Stimulated activated CD8-positive, alpha-beta memory T cell treated with anti-CD3 and anti-CD28 coated beads, Interleukin-4, amount 100 ng/mL, for 48 hours (primary cell): ENCODE measurements around the gene AP1S3.
"Not testable (repeated sequence)": the region's sequence is repeated elsewhere in the genome, so short reads cannot be mapped to it uniquely, and the experiment has no call there.

ENCODE experiments used
- DNase-seq: peaks from one replicate; pipeline ENCODE4 v3.0.0-alpha.2; 2020

Gene AP1S3

GRCh38 chr2:223852281-223852795 lies 15.0 kb upstream of the AP1S3 start:
- DNase-seq = no peak

- no peak for DNase-seq
Observed at GRCh38 chr2:223847410-223847809, 10.0 kb upstream of the AP1S3 start.

- DNase-seq = no peak
Observed at GRCh38 chr2:223846515-223846914, 9.1 kb upstream of the AP1S3 start.

GRCh38 chr2:223841436-223842190 lies 4.2 kb upstream of the AP1S3 start:
- no peak for DNase-seq

- DNase-seq = no peak
Observed at GRCh38 chr2:223835701-223836532, 1.5 kb downstream of the AP1S3 start.

- DNase-seq = no peak
Observed at GRCh38 chr2:223834431-223834830, 3.0 kb downstream of the AP1S3 start.

- DNase-seq = no peak
Observed at GRCh38 chr2:223832241-223832903, 5.0 kb downstream of the AP1S3 start.

GRCh38 chr2:223829128-223829527 lies 8.3 kb downstream of the AP1S3 start:
- no peak for DNase-seq

GRCh38 chr2:223828314-223828713 lies 9.1 kb downstream of the AP1S3 start:
- DNase-seq = no peak

GRCh38 chr2:223826995-223827394 lies 10.4 kb downstream of the AP1S3 start:
- no peak for DNase-seq

GRCh38 chr2:223824301-223824700 lies 13.1 kb downstream of the AP1S3 start:
- DNase-seq = no peak

GRCh38 chr2:223822818-223823217 lies 14.6 kb downstream of the AP1S3 start:
- DNase-seq = no peak

- DNase-seq = no peak
Observed at GRCh38 chr2:223820549-223820948, 16.8 kb downstream of the AP1S3 start.

- no peak for DNase-seq
Observed at GRCh38 chr2:223819891-223820290, 17.5 kb downstream of the AP1S3 start.

- no peak for DNase-seq
Observed at GRCh38 chr2:223815884-223816570, 21.4 kb downstream of the AP1S3 start.

- DNase-seq = no peak
Observed at GRCh38 chr2:223815186-223815883, 22.0 kb downstream of the AP1S3 start.

GRCh38 chr2:223814764-223815163 lies 22.6 kb downstream of the AP1S3 start:
- not testable (repeated sequence) for DNase-seq

- no peak for DNase-seq
Observed at GRCh38 chr2:223813329-223813728, 24.1 kb downstream of the AP1S3 start.

GRCh38 chr2:223811757-223812156 lies 25.6 kb downstream of the AP1S3 start:
- no peak for DNase-seq

GRCh38 chr2:223805008-223805407 lies 32.4 kb downstream of the AP1S3 start:
- no peak for DNase-seq

GRCh38 chr2:223801736-223802135 lies 35.6 kb downstream of the AP1S3 start:
- DNase-seq = no peak

GRCh38 chr2:223800908-223801307 lies 36.5 kb downstream of the AP1S3 start:
- DNase-seq = no peak
